Trophoblast cell (in vitro differentiated cells and primary cell): ENCODE results near the gene TMEM145.

ENCODE experiments used
- DNase-seq, 2 donors: peaks; one replicate each; pipeline ENCODE4 v3.0.0-alpha.2; 2016
- H2AFZ ChIP-seq: 2 replicates; pipeline ENCODE4 v1.6.1; 2013; ENCODE audit warnings: low read length, moderate library complexity, mild to moderate bottlenecking; ENCODE audit not compliant: insufficient read depth, poor library complexity
- H2AK5ac ChIP-seq: 2 replicates; pipeline ENCODE4 v1.6.1; 2013; ENCODE audit warnings: mild to moderate bottlenecking, low read length
- H2BK120ac ChIP-seq: 2 replicates; pipeline ENCODE4 v1.6.1; 2013; ENCODE audit warnings: low read length, mild to moderate bottlenecking, moderate library complexity; ENCODE audit not compliant: insufficient read depth, poor library complexity
- H2BK12ac ChIP-seq: 2 replicates; pipeline ENCODE4 v1.6.1; 2013; ENCODE audit warnings: mild to moderate bottlenecking, low read length, moderate library complexity
- H2BK5ac ChIP-seq: 2 replicates; pipeline ENCODE4 v1.6.1; 2013; ENCODE audit warnings: low read length, low read depth, moderate library complexity, mild to moderate bottlenecking; ENCODE audit not compliant: poor library complexity
- H3K14ac ChIP-seq: 2 replicates; pipeline ENCODE4 v1.6.1; 2013; ENCODE audit warnings: mild to moderate bottlenecking, low read length
- H3K18ac ChIP-seq: 2 replicates; pipeline ENCODE4 v1.6.1; 2013; ENCODE audit warnings: mild to moderate bottlenecking, low read length
- H3K23ac ChIP-seq: 2 replicates; pipeline ENCODE4 v1.6.1; 2013; ENCODE audit warnings: low read length
- H3K27ac ChIP-seq: 2 replicates; pipeline ENCODE4 v1.5.1; 2013; ENCODE audit warnings: low read depth, mild to moderate bottlenecking, inconsistent platforms, low read length, moderate library complexity
- H3K27me3 ChIP-seq: 2 replicates; pipeline ENCODE4 v1.6.1; 2013; ENCODE audit warnings: inconsistent platforms, mild to moderate bottlenecking, low read length, moderate library complexity; ENCODE audit not compliant: insufficient read depth
- H3K36me3 ChIP-seq, 2 experiments: 1 replicate in 1 of 2; 2 replicates in 1 of 2; pipeline ENCODE4 v1.6.1; 2013; ENCODE audit warnings: low read length in 2 of 2, mild to moderate bottlenecking in 2 of 2, moderate library complexity in 1 of 2; ENCODE audit not compliant: insufficient read depth in 2 of 2, control insufficient read depth in 1 of 2
- H3K4ac ChIP-seq: 2 replicates; pipeline ENCODE4 v1.6.1; 2013; ENCODE audit warnings: low read depth, mild to moderate bottlenecking, low read length, moderate library complexity
- H3K4me1 ChIP-seq, 2 experiments: 1 replicate in 1 of 2; 2 replicates in 1 of 2; pipeline ENCODE4 v1.6.1; 2013; ENCODE audit warnings: low read length in 2 of 2, mild to moderate bottlenecking in 2 of 2, moderate library complexity in 1 of 2; ENCODE audit not compliant: insufficient read depth in 2 of 2, control insufficient read depth in 1 of 2
- H3K4me2 ChIP-seq: 2 replicates; pipeline ENCODE4 v1.6.1; 2013; ENCODE audit warnings: inconsistent platforms, mild to moderate bottlenecking, low read length, moderate library complexity
- H3K4me3 ChIP-seq: 2 replicates; pipeline ENCODE4 v1.5.1; 2013; ENCODE audit warnings: mild to moderate bottlenecking, low read depth, low read length, inconsistent platforms
- H3K79me1 ChIP-seq: one replicate; pipeline ENCODE4 v1.6.1; 2013; ENCODE audit warnings: low read length
- H3K79me2 ChIP-seq: 2 replicates; pipeline ENCODE4 v1.6.1; 2013; ENCODE audit warnings: low read length, mild to moderate bottlenecking; ENCODE audit not compliant: control insufficient read depth, insufficient read depth, poor library complexity
- H3K9ac ChIP-seq: 2 replicates; pipeline ENCODE4 v1.6.1; 2013; ENCODE audit warnings: mild to moderate bottlenecking, low read length
- H3K9me3 ChIP-seq: 2 replicates; pipeline ENCODE4 v1.6.1; 2013; ENCODE audit warnings: low read depth, mild to moderate bottlenecking, control low read depth, inconsistent platforms, low read length; ENCODE audit not compliant: insufficient read depth
- H4K12ac ChIP-seq: 2 replicates; pipeline ENCODE4 v1.6.1; 2013; ENCODE audit warnings: low read depth, mild to moderate bottlenecking, low read length, moderate library complexity
- H4K8ac ChIP-seq: 2 replicates; pipeline ENCODE4 v1.6.1; 2013; ENCODE audit warnings: low read depth, mild to moderate bottlenecking, low read length, moderate library complexity
- H4K91ac ChIP-seq: one replicate; pipeline ENCODE4 v1.6.1; 2013; ENCODE audit warnings: low read depth, mild to moderate bottlenecking, low read length, moderate library complexity
- WGBS: extraction: QIAGEN DNeasy Blood & Tissue Kit; methylation state at CpG from one replicate; pipeline ENCODE4 v1.1.7; 2013; ENCODE audit warnings: missing lambda C conversion rate; ENCODE audit not compliant: insufficient read length, insufficient coverage; ENCODE audit errors: extremely low coverage; 5-methylcytosine and 5-hydroxymethylcytosine counted together

Gene TMEM145

DNA sequence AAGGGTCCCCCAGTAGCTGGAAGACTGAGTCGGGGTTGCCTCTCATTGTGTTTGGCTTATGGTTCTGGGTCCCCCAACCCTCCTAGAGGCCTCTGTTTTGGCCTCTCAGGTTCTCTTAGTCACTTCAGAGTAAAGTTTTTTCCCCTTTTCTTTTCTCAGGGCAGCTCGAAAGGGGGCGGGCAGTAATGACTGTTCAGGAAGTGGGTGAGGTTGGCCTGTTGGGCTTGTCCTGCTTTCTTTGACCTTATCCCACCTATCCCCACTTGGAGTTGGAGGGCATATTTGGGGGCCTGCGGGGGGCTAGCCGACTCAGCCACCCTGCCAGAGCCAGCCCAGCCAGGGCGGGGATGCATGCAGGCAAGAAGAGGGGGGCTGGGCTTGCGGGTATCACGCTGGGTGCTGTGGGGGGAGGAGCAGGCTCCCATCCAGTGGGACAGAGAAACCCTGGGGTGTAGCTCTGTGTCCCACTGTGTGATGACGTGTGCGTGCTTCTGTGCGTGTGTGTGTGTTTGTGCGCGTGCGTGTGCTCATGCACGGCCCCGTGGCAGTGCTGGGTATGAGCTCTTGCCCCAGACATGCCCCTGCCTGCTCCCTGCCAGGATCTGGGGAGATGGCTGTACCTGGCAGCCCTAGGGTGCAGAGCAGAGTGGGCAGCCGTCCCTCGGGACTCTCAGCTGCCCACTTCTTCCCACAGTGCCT, 42.6 kb upstream of the TMEM145 start:
- H3K23ac ChIP-seq = no peak overlapping the region
- no peak overlapping the region for H3K4me3 ChIP-seq
- peaks cover 3% of the 10 kb centered on the region for H3K9me3 ChIP-seq
- H2AK5ac ChIP-seq = peak overlapping the region; percentile 85
- peaks cover 15 to 17% of the 10 kb centered on the region in 2 experiments for H3K4me1 ChIP-seq
- H3K79me2 ChIP-seq = peaks cover 9% of the 10 kb centered on the region
- DNase-seq = no peak
- no CpG with 5 or more reads among the region's 18 CpGs for WGBS
- peak overlapping the region; percentile 76 for H4K8ac ChIP-seq
- peaks cover 35 to 37% of the 10 kb centered on the region in 2 experiments for H3K36me3 ChIP-seq
- H3K4me2 ChIP-seq = peak overlapping the region; percentile 70
- peak overlapping the region; percentile 63 for H2BK12ac ChIP-seq
- no peaks in the 10 kb centered on the region for H3K27me3 ChIP-seq
- H3K79me1 ChIP-seq = peaks cover 18% of the 10 kb centered on the region
- H4K91ac ChIP-seq = peak overlapping the region; percentile 79
- peak overlapping the region; percentile 46 for H3K4ac ChIP-seq
- peak overlapping the region; percentile 19 for H2AFZ ChIP-seq
- H2BK120ac ChIP-seq = peak overlapping the region; percentile 20
- H4K12ac ChIP-seq = no peak overlapping the region
- H3K27ac ChIP-seq = peak overlapping the region; percentile 20
- H3K14ac ChIP-seq = peak overlapping the region; percentile 55
- peak overlapping the region; percentile 42 for H2BK5ac ChIP-seq
- no peak overlapping the region for H3K9ac ChIP-seq
- H3K18ac ChIP-seq = peak overlapping the region; percentile 29

DNA sequence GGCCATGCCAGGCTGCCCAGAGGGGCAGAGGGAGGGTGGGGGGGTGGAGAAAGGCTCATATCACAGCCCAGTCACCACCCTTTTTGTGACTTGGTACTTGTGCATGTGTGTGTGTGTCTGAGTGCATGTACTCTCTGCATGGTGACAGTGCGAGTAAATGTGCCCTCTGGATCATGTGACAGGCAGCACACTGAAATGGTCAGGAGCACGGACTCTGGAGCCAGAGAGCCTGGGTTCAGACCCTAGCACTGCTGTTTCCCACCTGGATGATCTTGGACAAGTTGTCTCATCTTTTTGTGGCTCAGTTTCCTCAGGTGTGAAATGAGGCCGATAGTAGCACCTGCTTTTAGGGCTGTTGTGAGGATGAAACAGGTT, 42.1 kb upstream of the TMEM145 start:
- no peak overlapping the region for H3K23ac ChIP-seq
- no CpG with 5 or more reads among the region's 3 CpGs for WGBS
- peaks cover 15 to 17% of the 10 kb centered on the region in 2 experiments for H3K4me1 ChIP-seq
- H3K79me1 ChIP-seq = peaks cover 18% of the 10 kb centered on the region
- H3K9me3 ChIP-seq = peaks cover 3% of the 10 kb centered on the region
- H4K91ac ChIP-seq = no peak overlapping the region
- no peak overlapping the region for H4K8ac ChIP-seq
- no peak for DNase-seq
- H3K4ac ChIP-seq = no peak overlapping the region
- H3K14ac ChIP-seq = no peak overlapping the region
- H2BK120ac ChIP-seq = no peak overlapping the region
- no peak overlapping the region for H3K9ac ChIP-seq
- no peak overlapping the region for H2BK5ac ChIP-seq
- peaks cover 35 to 37% of the 10 kb centered on the region in 2 experiments for H3K36me3 ChIP-seq
- H3K27ac ChIP-seq = no peak overlapping the region
- no peak overlapping the region for H2AFZ ChIP-seq
- peaks cover 9% of the 10 kb centered on the region for H3K79me2 ChIP-seq
- no peaks in the 10 kb centered on the region for H3K27me3 ChIP-seq
- no peak overlapping the region for H3K4me2 ChIP-seq
- no peak overlapping the region for H4K12ac ChIP-seq
- no peak overlapping the region for H2BK12ac ChIP-seq
- no peak overlapping the region for H2AK5ac ChIP-seq
- H3K4me3 ChIP-seq = no peak overlapping the region
- H3K18ac ChIP-seq = no peak overlapping the region

DNA sequence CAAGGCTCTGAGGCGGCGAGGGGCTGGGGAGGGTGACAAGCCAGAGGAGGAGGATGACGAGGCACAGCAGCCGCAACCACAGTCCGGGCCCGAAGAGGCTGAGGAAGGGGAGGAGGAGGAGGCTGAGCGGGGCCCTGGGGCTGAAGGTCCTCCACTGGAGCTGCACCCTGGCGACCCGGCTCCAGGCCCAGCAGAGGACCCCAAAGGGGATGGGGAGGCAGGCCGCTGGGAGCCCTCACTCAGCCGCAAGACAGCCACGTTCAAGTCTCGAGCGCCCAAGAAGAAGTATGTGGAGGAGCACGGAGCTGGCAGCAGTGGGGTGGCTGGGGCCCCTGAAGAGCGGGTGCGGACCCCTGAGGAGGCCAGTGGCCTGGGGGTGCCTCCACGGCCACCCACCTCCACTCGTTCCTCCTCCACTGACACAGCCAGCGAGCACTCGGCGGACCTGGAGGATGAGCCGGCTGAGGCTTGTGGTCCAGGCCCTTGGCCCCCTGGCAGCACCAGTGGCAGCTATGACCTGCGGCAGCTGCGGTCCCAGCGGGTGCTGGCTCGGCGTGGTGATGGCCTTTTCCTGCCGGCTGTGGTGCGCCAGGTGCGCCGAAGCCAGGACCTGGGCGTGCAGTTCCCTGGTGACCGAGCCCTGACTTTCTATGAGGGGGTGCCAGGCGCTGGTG, 41.1 kb upstream of the TMEM145 start:
- peaks cover 15 to 17% of the 10 kb centered on the region in 2 experiments for H3K4me1 ChIP-seq
- no peak overlapping the region for H3K4me3 ChIP-seq
- H3K36me3 ChIP-seq = peaks cover 35 to 41% of the 10 kb centered on the region in 2 experiments
- H3K79me1 ChIP-seq = peaks cover 18% of the 10 kb centered on the region
- H3K27ac ChIP-seq = no peak overlapping the region
- no peak overlapping the region for H2BK120ac ChIP-seq
- H3K18ac ChIP-seq = no peak overlapping the region
- H3K27me3 ChIP-seq = no peaks in the 10 kb centered on the region
- H2AK5ac ChIP-seq = no peak overlapping the region
- peaks cover 3% of the 10 kb centered on the region for H3K9me3 ChIP-seq
- no peak overlapping the region for H4K8ac ChIP-seq
- H4K12ac ChIP-seq = no peak overlapping the region
- H3K4ac ChIP-seq = no peak overlapping the region
- H3K14ac ChIP-seq = no peak overlapping the region
- no peak overlapping the region for H3K4me2 ChIP-seq
- no peak overlapping the region for H2AFZ ChIP-seq
- H4K91ac ChIP-seq = no peak overlapping the region
- no peak overlapping the region for H2BK12ac ChIP-seq
- no peak overlapping the region for H2BK5ac ChIP-seq
- no peak overlapping the region for H3K9ac ChIP-seq
- peaks cover 9% of the 10 kb centered on the region for H3K79me2 ChIP-seq
- H3K23ac ChIP-seq = no peak overlapping the region
- no peak for DNase-seq
- no CpG with 5 or more reads among the region's 35 CpGs for WGBS

DNA sequence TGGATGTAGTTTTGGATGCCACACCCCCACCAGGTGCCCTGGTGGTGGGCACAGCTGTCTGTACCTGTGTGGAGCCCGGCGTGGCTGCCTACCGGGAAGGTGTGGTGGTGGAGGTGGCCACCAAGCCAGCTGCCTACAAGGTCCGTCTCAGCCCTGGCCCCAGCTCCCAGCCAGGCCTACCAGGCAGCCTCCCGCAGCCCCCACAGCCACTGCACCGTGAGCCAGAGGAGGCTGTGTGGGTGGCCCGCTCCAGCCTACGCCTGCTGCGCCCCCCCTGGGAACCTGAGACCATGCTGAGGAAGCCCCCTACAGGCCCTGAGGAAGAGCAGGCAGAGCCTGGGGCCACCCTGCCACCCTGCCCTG, 40.6 kb upstream of the TMEM145 start:
- H3K4ac ChIP-seq = no peak overlapping the region
- no peaks in the 10 kb centered on the region for H3K27me3 ChIP-seq
- no CpG with 5 or more reads among the region's 9 CpGs for WGBS
- H4K12ac ChIP-seq = no peak overlapping the region
- no peak overlapping the region for H3K4me2 ChIP-seq
- H3K9me3 ChIP-seq = peaks cover 3% of the 10 kb centered on the region
- no peak overlapping the region for H2BK5ac ChIP-seq
- no peak overlapping the region for H3K18ac ChIP-seq
- H3K9ac ChIP-seq = no peak overlapping the region
- no peak overlapping the region for H3K23ac ChIP-seq
- H2AFZ ChIP-seq = no peak overlapping the region
- H3K14ac ChIP-seq = no peak overlapping the region
- H3K79me1 ChIP-seq = peaks cover 18% of the 10 kb centered on the region
- H3K4me1 ChIP-seq = peaks cover 16 to 17% of the 10 kb centered on the region in 2 experiments
- DNase-seq = no peak
- no peak overlapping the region for H2AK5ac ChIP-seq
- H3K4me3 ChIP-seq = no peak overlapping the region
- no peak overlapping the region for H4K91ac ChIP-seq
- H2BK12ac ChIP-seq = no peak overlapping the region
- H4K8ac ChIP-seq = no peak overlapping the region
- H3K27ac ChIP-seq = no peak overlapping the region
- H2BK120ac ChIP-seq = no peak overlapping the region
- H3K79me2 ChIP-seq = peaks cover 9% of the 10 kb centered on the region
- peaks cover 35 to 41% of the 10 kb centered on the region in 2 experiments for H3K36me3 ChIP-seq
